Hepatocyte (in vitro differentiated cells): Measurements from ENCODE around the gene CEP170B. TPM values are rescaled to one million over a fixed set of nuclear protein-coding genes. Genes with fewer than 3 reads are reported as not detected.

Experiments used
- DNase-seq: peaks from one replicate; pipeline ENCODE4 v3.0.0-alpha.2; 2016; ENCODE audit warnings: low spot score
- H2AFZ ChIP-seq: fragments of 200-600 bp; sonication (generic); 2 replicates; pipeline ENCODE4 v1.6.0; 2016; ENCODE audit warnings: antibody characterized with exemption, mild to moderate bottlenecking
- H3K27ac ChIP-seq: fragments of 200-600 bp; sonication (generic); 2 replicates; pipeline ENCODE4 v1.5.1; 2016; ENCODE audit warnings: mild to moderate bottlenecking
- H3K27me3 ChIP-seq: fragments of 200-600 bp; sonication (generic); 2 replicates; pipeline ENCODE4 v1.6.1; 2016
- H3K36me3 ChIP-seq: fragments of 200-600 bp; sonication (generic); replicated peaks from 2 replicates; pipeline ENCODE4 v1.5.1; 2016; ENCODE audit warnings: low read depth; ENCODE audit not compliant: insufficient read depth
- H3K4me1 ChIP-seq: fragments of 200-600 bp; sonication (generic); 2 replicates; pipeline ENCODE4 v1.5.1; 2016; ENCODE audit warnings: mild to moderate bottlenecking, moderate library complexity; ENCODE audit not compliant: insufficient read depth
- H3K4me2 ChIP-seq: fragments of 200-600 bp; sonication (generic); 2 replicates; pipeline ENCODE4 v1.6.0; 2016
- H3K4me3 ChIP-seq: fragments of 200-600 bp; sonication (generic); 2 replicates; pipeline ENCODE4 v1.5.1; 2016; ENCODE audit warnings: mild to moderate bottlenecking
- H3K79me2 ChIP-seq: fragments of 200-600 bp; sonication (generic); 2 replicates; pipeline ENCODE4 v1.6.0; 2017; ENCODE audit warnings: mild to moderate bottlenecking
- H3K9me2 ChIP-seq: fragments of 200-600 bp; sonication (generic); replicated peaks from 2 replicates; pipeline ENCODE4 v1.6.0; 2017; ENCODE audit warnings: mild to moderate bottlenecking; ENCODE audit not compliant: insufficient read depth
- H3K9me3 ChIP-seq: fragments of 200-600 bp; sonication (generic); 2 replicates; pipeline ENCODE4 v1.5.1; 2016; ENCODE audit warnings: low read depth, mild to moderate bottlenecking
- H4K20me1 ChIP-seq: fragments of 200-600 bp; sonication (generic); 2 replicates; pipeline ENCODE4 v1.6.0; 2016; ENCODE audit warnings: mild to moderate bottlenecking; ENCODE audit not compliant: insufficient read depth, poor library complexity, severe bottlenecking
- EZH2 ChIP-seq: fragments of 200-600 bp; sonication (generic); IDR thresholded peaks from 2 replicates; pipeline ENCODE4 v1.6.1; 2016; ENCODE audit warnings: antibody characterized with exemption, mild to moderate bottlenecking, borderline replicate concordance
- EZH2phosphoT487 ChIP-seq: fragments of 200-600 bp; sonication (generic); IDR thresholded peaks from one replicate; pipeline ENCODE4 v1.6.1; 2018; ENCODE audit warnings: antibody characterized with exemption, mild to moderate bottlenecking, low read depth, moderate library complexity; ENCODE audit not compliant: unreplicated experiment, severe bottlenecking
- WGBS: methylation state at CpG from one replicate; pipeline ENCODE4 v1.1.6; 2016; ENCODE audit warnings: low lambda C conversion rate; ENCODE audit errors: missing lambda C conversion rate; 5-methylcytosine and 5-hydroxymethylcytosine counted together
- polyA plus RNA-seq: library from polyadenylated mRNA; unstranded; fragments of >200 nt; fragmentation: Nextera tagmentation; extraction: Ambion mirVana; gene quantifications from 2 replicates; pipeline ENCODE4 v1.2.1, GENCODE V29; 2016
- total RNA-seq: library from RNA; depleted of rRNA; stranded (reverse); fragments of >200 nt; gene quantifications from 2 replicates; pipeline ENCODE4 v1.2.3, GENCODE V29; 2014
- TF ChIP-seq, protein P1 (sequence below): fragments of 200-600 bp; sonication (generic); IDR thresholded peaks from 2 replicates; pipeline ENCODE4 v1.5.1; 2016; ENCODE audit warnings: antibody characterized with exemption, mild to moderate bottlenecking; ENCODE audit not compliant: poor library complexity

Gene CEP170B
- total and polyA plus RNA-seq, 2 experiments from 2014 or later = 7.6 to 20.3 TPM

DNA sequence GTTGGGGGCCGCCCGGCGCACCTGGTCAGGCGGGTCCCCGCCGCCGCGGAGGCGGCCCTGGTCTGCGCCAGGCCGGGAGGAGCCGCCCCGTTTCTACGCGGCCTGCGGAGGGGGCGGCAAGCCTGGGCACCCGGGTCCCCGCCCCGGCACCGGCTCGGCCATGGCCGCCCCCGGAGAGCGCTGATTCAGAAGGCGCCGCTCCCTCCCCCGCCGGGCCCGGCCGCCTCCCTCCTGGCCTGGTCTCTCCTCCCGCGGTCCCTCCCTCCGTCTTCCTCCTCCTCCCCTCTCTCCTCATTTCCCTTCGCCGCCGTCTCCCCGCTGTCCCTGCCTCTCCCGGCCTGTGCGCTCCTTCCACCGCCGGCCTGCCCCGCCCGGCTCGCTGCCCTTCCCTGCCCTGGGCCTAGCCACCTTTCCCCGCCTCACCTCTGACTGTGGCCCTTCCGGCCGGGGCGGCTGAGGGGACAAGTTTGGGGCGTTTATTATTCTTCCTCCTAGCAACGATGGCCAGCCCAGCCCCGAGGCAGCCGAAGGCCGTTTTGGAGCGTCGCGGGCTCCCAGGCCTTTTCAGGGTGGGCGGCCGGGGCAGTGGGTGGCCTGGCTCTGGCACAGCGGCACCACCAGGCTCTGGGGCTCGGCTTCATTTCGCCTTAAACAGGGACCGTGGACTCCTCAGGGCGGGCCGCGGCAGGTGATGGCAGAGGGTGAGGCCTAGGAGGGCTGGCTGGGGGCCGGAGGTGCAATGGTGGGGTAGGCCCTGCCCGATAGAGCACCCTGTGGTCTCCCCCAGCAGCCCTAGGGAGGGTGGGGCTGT is 768 bp downstream of the CEP170B start:
- Histone ChIP-seq H2AFZ (no peak overlapping the region), H3K27ac (peak overlapping the region; percentile 95), H4K20me1 (peaks cover 61% of the 10 kb centered on the region), H3K36me3 (no peaks in the 10 kb centered on the region), H3K4me3 (peak overlapping the region; percentile 99), H3K4me2 (peak overlapping the region; percentile 100), H3K79me2 (peaks cover 76% of the 10 kb centered on the region), H3K9me3 (no peaks in the 10 kb centered on the region), H3K4me1 (peaks cover 15% of the 10 kb centered on the region), H3K9me2 (no peaks in the 10 kb centered on the region), H3K27me3 (no peaks in the 10 kb centered on the region)
- WGBS = 8% methylated on average over 30 of the region's 68 CpGs
- TF ChIP-seq EZH2phosphoT487 (no peak), EZH2 (no peak)
- TF ChIP-seq, protein P1, sequence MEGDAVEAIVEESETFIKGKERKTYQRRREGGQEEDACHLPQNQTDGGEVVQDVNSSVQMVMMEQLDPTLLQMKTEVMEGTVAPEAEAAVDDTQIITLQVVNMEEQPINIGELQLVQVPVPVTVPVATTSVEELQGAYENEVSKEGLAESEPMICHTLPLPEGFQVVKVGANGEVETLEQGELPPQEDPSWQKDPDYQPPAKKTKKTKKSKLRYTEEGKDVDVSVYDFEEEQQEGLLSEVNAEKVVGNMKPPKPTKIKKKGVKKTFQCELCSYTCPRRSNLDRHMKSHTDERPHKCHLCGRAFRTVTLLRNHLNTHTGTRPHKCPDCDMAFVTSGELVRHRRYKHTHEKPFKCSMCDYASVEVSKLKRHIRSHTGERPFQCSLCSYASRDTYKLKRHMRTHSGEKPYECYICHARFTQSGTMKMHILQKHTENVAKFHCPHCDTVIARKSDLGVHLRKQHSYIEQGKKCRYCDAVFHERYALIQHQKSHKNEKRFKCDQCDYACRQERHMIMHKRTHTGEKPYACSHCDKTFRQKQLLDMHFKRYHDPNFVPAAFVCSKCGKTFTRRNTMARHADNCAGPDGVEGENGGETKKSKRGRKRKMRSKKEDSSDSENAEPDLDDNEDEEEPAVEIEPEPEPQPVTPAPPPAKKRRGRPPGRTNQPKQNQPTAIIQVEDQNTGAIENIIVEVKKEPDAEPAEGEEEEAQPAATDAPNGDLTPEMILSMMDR = no peak
- DNase-seq = peak; percentile 85

DNA sequence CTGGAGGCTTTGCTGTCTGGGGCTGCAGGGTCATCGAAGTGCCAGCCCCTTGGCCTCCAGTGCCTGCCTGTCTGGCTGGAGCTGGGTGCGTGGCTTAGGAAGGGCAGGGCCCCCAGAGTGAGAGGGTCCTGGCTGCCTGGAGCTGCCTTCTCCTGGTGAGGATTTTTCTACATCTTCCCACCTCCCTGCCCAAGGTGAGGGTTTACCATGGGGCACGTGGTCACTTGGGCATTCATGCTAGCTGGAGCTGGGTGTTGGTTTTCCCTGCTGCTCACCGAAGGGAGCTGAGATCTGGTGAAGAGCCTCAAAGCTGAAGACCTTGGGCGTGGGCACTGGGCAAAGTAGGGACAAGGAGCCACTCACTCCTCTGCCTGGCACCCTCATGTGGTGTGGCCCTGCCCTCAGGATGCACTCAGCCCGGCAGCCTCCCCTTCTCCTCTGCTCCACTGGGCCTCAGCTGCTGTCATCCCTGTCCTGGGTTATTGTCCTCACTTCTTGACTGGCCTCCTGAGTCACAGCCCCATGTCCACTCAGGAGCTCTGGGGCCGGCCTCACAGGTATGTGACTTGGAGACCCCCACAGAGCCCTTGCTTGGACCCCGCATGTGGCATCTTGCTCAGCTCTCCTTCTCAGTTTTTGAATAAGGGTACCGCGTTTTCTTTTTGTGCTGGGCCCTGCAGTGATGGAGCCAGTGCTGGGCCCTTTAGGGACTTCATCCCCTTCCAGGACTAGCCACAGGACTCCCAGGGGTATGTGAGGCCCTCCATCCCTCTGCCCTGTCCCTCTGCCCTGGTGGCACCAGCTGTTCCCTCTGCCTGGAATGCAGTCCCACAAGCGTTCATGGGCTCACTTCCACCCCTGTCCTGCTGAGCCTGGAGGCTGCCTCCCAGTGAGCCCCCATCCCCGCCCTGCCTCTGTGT is 1.6 kb downstream of the CEP170B start:
- Histone ChIP-seq H3K4me1 (peaks cover 15% of the 10 kb centered on the region), H3K27ac (peak overlapping the region; percentile 95), H3K79me2 (peaks cover 74% of the 10 kb centered on the region)

GRCh38 chr14:104867371-104868059 is 2.4 kb downstream of the CEP170B start:
- Histone ChIP-seq H3K4me1 (peaks cover 15% of the 10 kb centered on the region), H3K4me2 (peak overlapping the region; percentile 100), H3K9me3 (no peaks in the 10 kb centered on the region), H3K36me3 (no peaks in the 10 kb centered on the region), H3K4me3 (no peak overlapping the region), H3K9me2 (no peaks in the 10 kb centered on the region), H3K27ac (no peak overlapping the region), H3K27me3 (no peaks in the 10 kb centered on the region), H3K79me2 (peaks cover 69% of the 10 kb centered on the region), H4K20me1 (peaks cover 60% of the 10 kb centered on the region), H2AFZ (no peak overlapping the region)
- no peak for DNase-seq
- TF ChIP-seq, protein P1 = no peak
- TF ChIP-seq EZH2 (no peak), EZH2phosphoT487 (no peak)
- 91% methylated on average over 6 of the region's 6 CpGs for WGBS

More for the DNA sequence above, 1.6 kb downstream of the CEP170B start:
- Histone ChIP-seq H4K20me1 (peaks cover 64% of the 10 kb centered on the region), H2AFZ (no peak overlapping the region), H3K4me2 (peak overlapping the region; percentile 100), H3K9me2 (no peaks in the 10 kb centered on the region), H3K9me3 (no peaks in the 10 kb centered on the region), H3K27me3 (no peaks in the 10 kb centered on the region), H3K36me3 (no peaks in the 10 kb centered on the region), H3K4me3 (peak overlapping the region; percentile 99)
- DNase-seq = peak; percentile 6
- TF ChIP-seq, protein P1 = no peak
- TF ChIP-seq EZH2 = no peak
- no peak for TF ChIP-seq EZH2phosphoT487
- WGBS = 77% methylated on average over 12 of the region's 12 CpGs
